ENCODE measurements around the gene MPIG6B. TPM values are rescaled to one million over a fixed set of nuclear protein-coding genes. Genes with fewer than 3 reads are reported as not detected.

The MPIG6B gene
- total and polyA plus RNA-seq, 4 donors: 0.08 to 10.7 (median 0.24) TPM

DNA sequence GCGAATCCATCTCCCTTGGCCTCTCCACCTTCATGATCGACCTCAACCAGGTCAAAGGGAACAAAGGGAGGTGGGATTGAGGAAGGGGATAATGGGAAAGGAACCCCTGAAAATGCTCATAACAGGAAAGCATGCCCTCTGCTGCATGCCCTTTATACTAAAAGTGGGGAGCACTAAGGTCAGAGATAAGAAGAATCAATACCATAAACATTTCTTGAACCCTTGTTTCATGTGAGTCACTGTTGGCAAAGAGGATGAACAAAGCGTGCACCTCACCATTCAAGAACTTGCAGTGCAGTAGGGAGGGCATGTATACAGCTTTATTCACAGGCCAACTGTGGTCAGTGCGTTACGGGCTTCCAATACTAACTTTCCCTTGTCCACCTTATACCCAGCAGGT, 37.6 kb downstream of the MPIG6B start:
- no peaks in the 10 kb centered on the region for H3K9me3 ChIP-seq (ENCODE audit: control insufficient read depth in 4 of 4, low read length in 3 of 4)
- no peak overlapping the region for H3K27ac ChIP-seq (ENCODE audit: low read depth in 1 of 2, low read length in 2 of 2)
- H3K9ac ChIP-seq (ENCODE audit: low read depth in 1 of 2, low read length in 2 of 2): no peak overlapping the region
- H3K4me1 ChIP-seq (ENCODE audit: control insufficient read depth in 4 of 4, insufficient read depth in 4 of 4, low read length in 3 of 4): no peaks in the 10 kb centered on the region
- no peak for TF ChIP-seq HNF4G (IDR thresholded peaks at IDR 0.05)
- TF ChIP-seq, protein P1, sequence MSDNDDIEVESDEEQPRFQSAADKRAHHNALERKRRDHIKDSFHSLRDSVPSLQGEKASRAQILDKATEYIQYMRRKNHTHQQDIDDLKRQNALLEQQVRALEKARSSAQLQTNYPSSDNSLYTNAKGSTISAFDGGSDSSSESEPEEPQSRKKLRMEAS (IDR thresholded peaks at IDR 0.05): no peak
- TF ChIP-seq, protein P2, sequence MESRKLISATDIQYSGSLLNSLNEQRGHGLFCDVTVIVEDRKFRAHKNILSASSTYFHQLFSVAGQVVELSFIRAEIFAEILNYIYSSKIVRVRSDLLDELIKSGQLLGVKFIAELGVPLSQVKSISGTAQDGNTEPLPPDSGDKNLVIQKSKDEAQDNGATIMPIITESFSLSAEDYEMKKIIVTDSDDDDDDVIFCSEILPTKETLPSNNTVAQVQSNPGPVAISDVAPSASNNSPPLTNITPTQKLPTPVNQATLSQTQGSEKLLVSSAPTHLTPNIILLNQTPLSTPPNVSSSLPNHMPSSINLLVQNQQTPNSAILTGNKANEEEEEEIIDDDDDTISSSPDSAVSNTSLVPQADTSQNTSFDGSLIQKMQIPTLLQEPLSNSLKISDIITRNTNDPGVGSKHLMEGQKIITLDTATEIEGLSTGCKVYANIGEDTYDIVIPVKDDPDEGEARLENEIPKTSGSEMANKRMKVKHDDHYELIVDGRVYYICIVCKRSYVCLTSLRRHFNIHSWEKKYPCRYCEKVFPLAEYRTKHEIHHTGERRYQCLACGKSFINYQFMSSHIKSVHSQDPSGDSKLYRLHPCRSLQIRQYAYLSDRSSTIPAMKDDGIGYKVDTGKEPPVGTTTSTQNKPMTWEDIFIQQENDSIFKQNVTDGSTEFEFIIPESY (IDR thresholded peaks at IDR 0.05): no peak
- TF ChIP-seq NR2F2 (IDR thresholded peaks at IDR 0.05): no peak
- TF ChIP-seq GABPA (IDR thresholded peaks at IDR 0.05 in 1 of 2, conservative IDR thresholded peaks at IDR 0.05 in 1 of 2): no peak
- TF ChIP-seq FOXA1 (IDR thresholded peaks at IDR 0.05): no peak
- TF ChIP-seq FOXA2 (IDR thresholded peaks at IDR 0.05): no peak
- no peak for TF ChIP-seq SP1 (IDR thresholded peaks at IDR 0.05)
- no peak for TF ChIP-seq EGR1 (IDR thresholded peaks at IDR 0.05; ENCODE audit: low read depth in 2 of 2)
- TF ChIP-seq RAD21 (IDR thresholded peaks at IDR 0.05): no peak
- TF ChIP-seq TAF1 (conservative IDR thresholded peaks at IDR 0.05): no peak
- no peak for TF ChIP-seq RXRA (IDR thresholded peaks at IDR 0.05)
- no peak for TF ChIP-seq HNF4A (conservative IDR thresholded peaks at IDR 0.05)
- no peak for TF ChIP-seq YY1 (IDR thresholded peaks at IDR 0.05)
- no peak for TF ChIP-seq JUND (IDR thresholded peaks at IDR 0.05)
- no peaks in the 10 kb centered on the region for H3K27me3 ChIP-seq (ENCODE audit: control insufficient read depth in 4 of 4, insufficient read depth in 4 of 4, low read length in 3 of 4)
- H3K4me3 ChIP-seq (ENCODE audit: low read depth in 1 of 3, low read length in 3 of 3): no peak overlapping the region
- 94% methylated on average over 5 of the region's 5 CpGs for WGBS
- no peak for DNase-seq (ENCODE audit: low spot score)
- H3K36me3 ChIP-seq (ENCODE audit: control insufficient read depth in 4 of 4, insufficient read depth in 3 of 4, low read depth in 1 of 4, low read length in 3 of 4): no peaks in the 10 kb centered on the region

DNA sequence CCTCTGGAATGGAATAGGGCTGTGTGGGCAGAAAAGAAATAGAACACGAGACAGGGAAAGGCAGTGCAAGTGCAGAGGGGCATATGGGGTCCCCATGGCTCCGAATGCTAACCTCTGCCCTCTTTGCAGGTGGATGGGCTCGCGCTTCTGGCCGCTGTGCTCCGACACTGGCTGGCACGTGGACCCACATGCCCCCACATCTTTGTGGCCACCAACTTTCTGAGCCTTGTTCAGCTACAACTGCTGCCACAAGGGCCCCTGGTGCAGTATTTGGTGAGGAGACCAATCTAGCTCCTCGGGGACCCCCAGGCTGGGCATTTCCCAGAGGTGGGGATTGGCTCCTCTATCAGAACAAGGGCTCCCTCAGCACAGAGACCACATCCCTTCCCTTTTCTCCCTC, 38.2 kb downstream of the MPIG6B start:
- DNase-seq (ENCODE audit: low spot score): no peak
- Histone ChIP-seq H3K4me1 (ENCODE audit: control insufficient read depth in 4 of 4, insufficient read depth in 4 of 4, low read length in 3 of 4) (no peaks in the 10 kb centered on the region), H3K36me3 (ENCODE audit: control insufficient read depth in 4 of 4, insufficient read depth in 3 of 4, low read depth in 1 of 4, low read length in 3 of 4) (no peaks in the 10 kb centered on the region), H3K27ac (ENCODE audit: low read depth in 1 of 2, low read length in 2 of 2) (no peak overlapping the region), H3K4me3 (ENCODE audit: low read depth in 1 of 3, low read length in 3 of 3) (no peak overlapping the region), H3K9me3 (ENCODE audit: control insufficient read depth in 4 of 4, low read length in 3 of 4) (no peaks in the 10 kb centered on the region), H3K9ac (ENCODE audit: low read depth in 1 of 2, low read length in 2 of 2) (no peak overlapping the region), H3K27me3 (ENCODE audit: control insufficient read depth in 4 of 4, insufficient read depth in 4 of 4, low read length in 3 of 4) (no peaks in the 10 kb centered on the region)
- TF ChIP-seq RAD21 (IDR thresholded peaks at IDR 0.05) (no peak), GABPA (IDR thresholded peaks at IDR 0.05 in 1 of 2, conservative IDR thresholded peaks at IDR 0.05 in 1 of 2) (no peak), HNF4G (IDR thresholded peaks at IDR 0.05) (no peak), TAF1 (conservative IDR thresholded peaks at IDR 0.05) (no peak)
- TF ChIP-seq, protein P3, sequence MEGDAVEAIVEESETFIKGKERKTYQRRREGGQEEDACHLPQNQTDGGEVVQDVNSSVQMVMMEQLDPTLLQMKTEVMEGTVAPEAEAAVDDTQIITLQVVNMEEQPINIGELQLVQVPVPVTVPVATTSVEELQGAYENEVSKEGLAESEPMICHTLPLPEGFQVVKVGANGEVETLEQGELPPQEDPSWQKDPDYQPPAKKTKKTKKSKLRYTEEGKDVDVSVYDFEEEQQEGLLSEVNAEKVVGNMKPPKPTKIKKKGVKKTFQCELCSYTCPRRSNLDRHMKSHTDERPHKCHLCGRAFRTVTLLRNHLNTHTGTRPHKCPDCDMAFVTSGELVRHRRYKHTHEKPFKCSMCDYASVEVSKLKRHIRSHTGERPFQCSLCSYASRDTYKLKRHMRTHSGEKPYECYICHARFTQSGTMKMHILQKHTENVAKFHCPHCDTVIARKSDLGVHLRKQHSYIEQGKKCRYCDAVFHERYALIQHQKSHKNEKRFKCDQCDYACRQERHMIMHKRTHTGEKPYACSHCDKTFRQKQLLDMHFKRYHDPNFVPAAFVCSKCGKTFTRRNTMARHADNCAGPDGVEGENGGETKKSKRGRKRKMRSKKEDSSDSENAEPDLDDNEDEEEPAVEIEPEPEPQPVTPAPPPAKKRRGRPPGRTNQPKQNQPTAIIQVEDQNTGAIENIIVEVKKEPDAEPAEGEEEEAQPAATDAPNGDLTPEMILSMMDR (IDR thresholded peaks at IDR 0.05; ENCODE audit: low read depth, low read length, missing input control): no peak
- TF ChIP-seq, protein P2 (IDR thresholded peaks at IDR 0.05): no peak
- TF ChIP-seq, protein P1 (IDR thresholded peaks at IDR 0.05): no peak
- 97% methylated on average over 8 of the region's 8 CpGs for WGBS
